ENCODE data around the gene DUSP5.
A peak's percentile ranks its signal among the peaks of the same experiment; 100 is the strongest.
"Not testable (repeated sequence)": the region's sequence is repeated elsewhere in the genome, so short reads cannot be mapped to it uniquely, and the experiment has no call there.

The DUSP5 gene, protein sequence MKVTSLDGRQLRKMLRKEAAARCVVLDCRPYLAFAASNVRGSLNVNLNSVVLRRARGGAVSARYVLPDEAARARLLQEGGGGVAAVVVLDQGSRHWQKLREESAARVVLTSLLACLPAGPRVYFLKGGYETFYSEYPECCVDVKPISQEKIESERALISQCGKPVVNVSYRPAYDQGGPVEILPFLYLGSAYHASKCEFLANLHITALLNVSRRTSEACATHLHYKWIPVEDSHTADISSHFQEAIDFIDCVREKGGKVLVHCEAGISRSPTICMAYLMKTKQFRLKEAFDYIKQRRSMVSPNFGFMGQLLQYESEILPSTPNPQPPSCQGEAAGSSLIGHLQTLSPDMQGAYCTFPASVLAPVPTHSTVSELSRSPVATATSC

DNA sequence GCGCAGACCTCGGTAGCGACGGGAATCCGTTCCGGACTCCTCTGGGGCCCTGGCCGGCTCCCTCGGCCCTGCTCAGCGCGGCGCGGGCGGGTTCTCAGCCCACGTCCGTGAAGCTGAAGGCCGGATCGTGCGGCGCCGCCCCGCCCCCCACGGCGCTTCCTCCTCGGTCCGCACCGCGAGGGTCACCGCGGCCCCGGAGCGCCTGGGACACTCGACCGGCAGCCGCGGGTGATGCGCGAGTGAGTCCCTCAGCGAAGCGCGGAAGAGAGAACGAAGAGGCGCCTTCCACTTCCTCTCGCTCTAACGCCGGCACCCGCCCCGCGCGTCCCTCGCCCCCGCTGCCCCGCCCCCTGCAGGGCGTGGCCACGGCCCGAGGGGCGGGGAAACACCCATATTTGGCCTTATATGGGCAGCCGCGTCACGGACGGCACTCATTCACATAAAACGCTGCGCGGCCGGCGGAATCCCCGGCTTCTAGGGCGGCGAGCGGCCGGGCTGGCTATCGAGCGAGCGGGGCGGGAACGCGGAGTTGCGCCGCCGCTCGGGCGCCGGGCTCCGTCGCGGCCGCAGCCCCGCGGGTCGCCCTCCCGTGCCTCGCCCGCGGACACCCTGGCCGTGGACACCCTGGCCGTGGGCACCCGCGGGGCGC, at the start of gene DUSP5:
TSS of gene DUSP5 (plus strand) at position 470 of the 649 bp plus-strand sequence. CDS start 215 bp downstream, outside the sequence.
- DNase-seq (ENCODE audit: low read depth) = peak; percentile 83
- H3K4me3 ChIP-seq (ENCODE audit: low read depth, low read length) = peak within 1 kb of the TSS; percentile 93

- DNase-seq (ENCODE audit: low read depth) = no peak
Measured at GRCh38 chr10:110448682-110449418, 48.9 kb upstream of the DUSP5 start.

GRCh38 chr10:110455446-110455845, 42.3 kb upstream of the DUSP5 start:
- no peak overlapping the region for H3K4me3 ChIP-seq (ENCODE audit: low read depth, low read length)
- no peak for DNase-seq (ENCODE audit: low read depth)

More at GRCh38 chr10:110448682-110449418, 48.9 kb upstream of the DUSP5 start:
- no peak overlapping the region for H3K4me3 ChIP-seq (ENCODE audit: low read depth, low read length)

- H3K4me3 ChIP-seq (ENCODE audit: low read depth, low read length) = no peak overlapping the region
- no peak for DNase-seq (ENCODE audit: low read depth)
Measured at GRCh38 chr10:110456046-110456445, 41.7 kb upstream of the DUSP5 start.

DNA sequence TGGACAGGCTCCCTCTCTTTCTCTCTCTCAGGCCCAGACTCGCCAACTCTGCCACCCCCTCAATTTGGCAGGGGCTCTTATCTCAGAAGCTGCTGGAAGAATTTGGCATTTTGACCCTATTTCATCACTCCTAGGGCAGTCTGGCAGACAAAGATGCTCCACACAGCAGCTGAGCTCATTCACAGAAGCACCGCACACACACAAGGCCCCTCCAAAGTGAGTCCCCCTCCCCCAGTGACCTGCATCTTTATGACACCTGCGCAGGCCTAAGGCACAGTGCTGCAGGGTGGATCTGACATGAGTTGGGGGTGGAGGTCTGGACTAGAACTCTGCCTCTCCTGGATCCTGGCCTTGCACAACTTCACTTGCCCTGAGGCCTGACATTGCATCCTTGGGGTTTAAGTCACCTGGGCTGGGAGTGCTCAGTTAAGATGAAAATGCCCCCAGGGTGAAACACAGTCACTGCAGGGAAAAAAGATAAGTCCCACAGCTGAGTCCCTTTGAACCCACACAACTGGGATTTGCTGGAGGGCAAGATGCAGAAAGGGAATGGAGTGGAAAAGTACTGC, 41.1 kb upstream of the DUSP5 start:
- no peak for DNase-seq (ENCODE audit: low read depth)

GRCh38 chr10:110457851-110458250, 39.9 kb upstream of the DUSP5 start:
- DNase-seq (ENCODE audit: low read depth) = no peak
- H3K4me3 ChIP-seq (ENCODE audit: low read depth, low read length) = no peak overlapping the region

More for the DNA sequence above, 41.1 kb upstream of the DUSP5 start:
- H3K4me3 ChIP-seq (ENCODE audit: low read depth, low read length) = no peak overlapping the region

DNA sequence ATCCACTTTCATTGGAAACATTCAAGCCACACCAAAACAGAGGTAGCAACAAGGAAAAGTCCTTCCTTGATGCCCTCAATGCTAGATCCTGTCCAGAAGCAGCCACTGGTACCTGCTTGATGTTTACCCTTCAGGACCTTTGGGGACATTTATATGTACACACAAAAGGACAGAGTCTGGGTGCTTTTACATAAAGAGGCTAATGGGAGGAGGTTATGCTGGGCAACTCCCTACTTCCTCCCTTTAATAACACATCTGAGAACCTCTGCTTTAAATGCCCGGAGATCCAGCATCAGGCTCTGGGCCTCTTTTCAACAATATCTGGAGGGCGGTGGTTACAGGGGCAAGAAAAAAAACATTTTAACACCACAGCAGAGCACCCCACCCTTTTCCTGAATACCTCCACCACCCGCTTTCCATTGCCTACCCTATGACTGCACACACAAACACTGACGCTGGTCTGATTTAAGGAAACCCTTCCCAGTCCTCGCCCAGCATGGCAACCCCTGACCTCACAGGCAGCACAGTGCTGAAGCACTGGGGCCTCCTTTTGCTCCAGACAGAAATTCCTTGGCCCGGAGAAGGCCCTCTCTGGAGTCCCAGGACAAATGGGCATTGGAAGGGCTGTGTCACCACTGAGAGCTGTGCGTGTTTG, 39.3 kb upstream of the DUSP5 start:
- no peak overlapping the region for H3K4me3 ChIP-seq (ENCODE audit: low read depth, low read length)
- no peak for DNase-seq (ENCODE audit: low read depth)

GRCh38 chr10:110459600-110459999, 38.1 kb upstream of the DUSP5 start:
- DNase-seq (ENCODE audit: low read depth) = no peak
- H3K4me3 ChIP-seq (ENCODE audit: low read depth, low read length) = no peak overlapping the region

DNA sequence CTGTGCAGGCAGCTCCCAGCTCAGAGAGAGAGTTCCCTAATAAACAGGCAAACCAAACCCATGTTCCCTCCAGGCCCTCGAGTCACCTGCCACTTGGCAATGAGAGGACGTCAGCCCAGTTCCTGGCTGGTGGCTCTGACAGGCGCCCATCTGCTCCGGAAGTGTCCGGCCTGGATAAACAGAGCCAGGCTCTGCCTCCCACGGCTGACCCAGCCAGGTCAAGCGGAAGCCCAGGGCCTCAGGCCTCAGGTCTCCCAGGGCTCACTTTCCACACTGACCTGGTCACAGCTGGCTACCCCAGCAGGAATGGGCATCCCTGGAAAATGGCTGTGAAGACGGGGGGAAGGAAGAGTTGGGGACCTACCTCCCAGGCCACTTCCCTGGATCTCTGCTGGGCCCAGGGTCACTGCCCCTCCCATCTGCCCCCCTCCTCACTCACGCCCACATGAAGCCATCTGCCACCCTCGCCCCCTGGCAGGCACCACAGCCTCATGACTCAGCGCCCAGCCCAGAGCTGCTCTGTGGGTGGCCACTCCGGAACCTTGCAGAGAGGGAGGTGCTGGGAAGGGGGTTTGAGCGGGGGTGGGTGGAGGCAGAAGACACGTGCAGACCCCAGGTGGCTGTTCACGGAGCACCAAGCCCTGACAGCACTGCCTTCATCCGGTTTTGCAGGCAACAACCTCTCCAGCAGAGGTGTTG, 37.4 kb upstream of the DUSP5 start:
- no peak overlapping the region for H3K4me3 ChIP-seq (ENCODE audit: low read depth, low read length)
- DNase-seq (ENCODE audit: low read depth) = no peak

- no peak overlapping the region for H3K4me3 ChIP-seq (ENCODE audit: low read depth, low read length)
Measured at GRCh38 chr10:110461088-110461487, 36.6 kb upstream of the DUSP5 start.

GRCh38 chr10:110461530-110461929, 36.2 kb upstream of the DUSP5 start:
- no peak for DNase-seq (ENCODE audit: low read depth)

More at GRCh38 chr10:110461088-110461487, 36.6 kb upstream of the DUSP5 start:
- no peak for DNase-seq (ENCODE audit: low read depth)

GRCh38 chr10:110462166-110463095, 35.3 kb upstream of the DUSP5 start:
- no peak overlapping the region for H3K4me3 ChIP-seq (ENCODE audit: low read depth, low read length)

More at GRCh38 chr10:110461530-110461929, 36.2 kb upstream of the DUSP5 start:
- H3K4me3 ChIP-seq (ENCODE audit: low read depth, low read length) = no peak overlapping the region

GRCh38 chr10:110468258-110468657, 29.4 kb upstream of the DUSP5 start:
- not testable (repeated sequence) for DNase-seq (ENCODE audit: low read depth); H3K4me3 ChIP-seq (ENCODE audit: low read depth, low read length)

More at GRCh38 chr10:110462166-110463095, 35.3 kb upstream of the DUSP5 start:
- DNase-seq (ENCODE audit: low read depth) = no peak

GRCh38 chr10:110470541-110470940, 27.2 kb upstream of the DUSP5 start:
- not testable (repeated sequence) for H3K4me3 ChIP-seq (ENCODE audit: low read depth, low read length); DNase-seq (ENCODE audit: low read depth)

GRCh38 chr10:110471566-110472139, 26.1 kb upstream of the DUSP5 start:
- no peak overlapping the region for H3K4me3 ChIP-seq (ENCODE audit: low read depth, low read length)
- peak; percentile 70 for DNase-seq (ENCODE audit: low read depth)

- DNase-seq (ENCODE audit: low read depth) = no peak
Measured at GRCh38 chr10:110474017-110474416, 23.7 kb upstream of the DUSP5 start.

GRCh38 chr10:110474826-110475225, 22.9 kb upstream of the DUSP5 start:
- H3K4me3 ChIP-seq (ENCODE audit: low read depth, low read length) = no peak overlapping the region
- DNase-seq (ENCODE audit: low read depth) = no peak

More at GRCh38 chr10:110474017-110474416, 23.7 kb upstream of the DUSP5 start:
- H3K4me3 ChIP-seq (ENCODE audit: low read depth, low read length) = no peak overlapping the region
